Stimulated activated CD4-positive, alpha-beta T cell treated with anti-CD3 and anti-CD28 coated beads, Interleukin-4, amount 100 ng/mL, for 24 hours (primary cell): Measurements from ENCODE around the gene NIN.

Source experiments
- DNase-seq: peaks from one replicate; pipeline ENCODE4 v3.0.0-alpha.2; 2020

The NIN gene

DNA sequence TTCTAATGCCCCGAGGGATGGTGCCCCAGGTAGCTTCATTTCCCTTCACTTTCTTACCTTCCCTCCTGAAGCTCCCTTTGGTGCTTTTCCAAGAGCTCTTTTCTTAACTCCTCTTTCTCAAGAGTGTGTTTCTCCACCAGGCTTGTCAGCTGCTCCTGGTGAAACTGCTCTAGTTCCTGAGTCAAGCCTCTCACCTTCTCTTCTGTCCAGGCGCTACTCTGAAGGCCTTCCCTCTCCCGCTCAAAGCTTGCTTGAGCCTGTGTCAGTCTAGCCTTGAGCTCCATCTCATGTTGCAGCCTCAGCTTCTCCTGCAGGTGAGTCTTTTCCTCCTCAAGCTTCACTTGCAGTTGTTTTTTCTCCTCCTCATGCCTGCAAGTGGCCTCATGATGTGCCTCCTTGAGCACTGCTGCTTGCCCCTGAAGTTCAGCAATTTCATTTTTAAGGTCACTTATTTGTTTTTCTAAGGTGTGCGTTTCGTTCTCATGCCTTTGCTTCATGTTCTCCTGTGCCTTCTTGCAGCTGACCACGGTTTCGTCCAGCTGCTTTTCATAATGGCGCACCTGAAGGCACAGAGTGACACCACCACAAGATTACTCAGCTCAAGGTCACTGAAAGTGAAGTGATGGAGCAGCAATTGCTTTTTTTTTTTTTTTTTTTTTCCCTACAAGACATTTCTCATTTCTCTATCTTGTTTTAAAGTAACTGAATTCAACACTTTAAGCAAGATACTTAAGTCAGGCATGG lies 71.0 kb downstream of the NIN start:
- DNase-seq: no peak

DNA sequence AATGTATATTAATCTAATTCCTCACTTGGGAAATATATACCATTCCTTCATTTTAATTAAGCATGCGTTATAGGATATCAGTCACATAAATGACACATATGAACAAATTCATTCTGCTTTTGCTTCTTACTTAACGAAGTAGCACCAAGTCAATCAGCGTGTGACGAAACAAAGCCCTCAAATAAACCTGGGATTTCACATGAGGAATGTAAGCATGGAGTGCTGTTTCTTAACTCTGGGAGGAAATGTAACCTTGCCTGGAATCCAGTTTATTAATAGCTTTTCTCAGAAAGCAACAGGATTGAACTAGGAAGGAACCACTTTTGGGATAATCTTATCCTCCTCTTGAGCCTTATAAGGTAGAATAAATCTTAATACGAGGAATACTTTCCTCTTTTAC lies 72.0 kb downstream of the NIN start:
- DNase-seq: no peak

- no peak for DNase-seq
These were observed 72.7 kb downstream of the NIN start for GRCh38 chr14:50758305-50758704.

- no peak for DNase-seq
These were observed 73.3 kb downstream of the NIN start for GRCh38 chr14:50757702-50758101.

DNA sequence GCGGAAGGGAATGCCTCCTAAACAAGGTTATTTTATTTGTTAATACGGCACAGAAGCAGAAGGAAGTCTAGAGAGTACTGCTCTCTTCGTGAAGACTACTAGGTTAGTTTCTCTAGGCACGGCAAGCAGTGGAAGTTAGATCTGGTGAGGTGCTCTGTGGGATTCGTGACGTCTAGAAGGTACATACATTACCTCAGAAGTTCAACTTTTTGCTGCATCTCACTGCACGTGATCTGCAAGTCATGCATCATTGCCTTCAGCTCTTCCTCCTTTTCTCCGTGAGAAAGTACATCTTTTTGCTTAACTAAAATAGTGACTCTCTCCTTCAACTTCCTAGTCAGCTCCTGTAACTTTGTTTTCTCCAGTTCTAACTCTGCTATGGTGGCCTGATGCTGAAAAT lies 74.7 kb downstream of the NIN start:
- DNase-seq: no peak

- no peak for DNase-seq
These were observed 80.6 kb downstream of the NIN start for GRCh38 chr14:50750323-50750722.

- DNase-seq: no peak
These were observed 85.4 kb downstream of the NIN start for GRCh38 chr14:50745401-50746058.

DNA sequence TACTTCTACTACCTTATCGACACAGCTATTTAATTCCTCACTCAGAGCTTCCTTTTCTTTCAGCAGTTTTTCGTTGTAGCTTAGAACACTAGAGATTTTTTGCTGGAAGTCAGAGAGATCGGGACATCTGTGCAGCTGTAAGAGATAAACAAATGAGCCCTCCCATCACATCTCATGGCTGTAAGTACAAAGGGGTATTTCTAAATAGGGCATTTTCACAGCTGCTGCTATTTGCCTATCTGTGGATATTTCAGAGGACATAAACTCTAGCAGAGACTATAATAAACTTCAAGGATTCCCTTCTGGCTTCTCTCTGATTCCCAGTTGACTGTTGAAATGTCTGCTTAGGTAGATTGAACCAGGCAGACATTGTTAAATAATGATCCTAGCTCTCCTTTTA lies 86.7 kb downstream of the NIN start:
- no peak for DNase-seq

DNA sequence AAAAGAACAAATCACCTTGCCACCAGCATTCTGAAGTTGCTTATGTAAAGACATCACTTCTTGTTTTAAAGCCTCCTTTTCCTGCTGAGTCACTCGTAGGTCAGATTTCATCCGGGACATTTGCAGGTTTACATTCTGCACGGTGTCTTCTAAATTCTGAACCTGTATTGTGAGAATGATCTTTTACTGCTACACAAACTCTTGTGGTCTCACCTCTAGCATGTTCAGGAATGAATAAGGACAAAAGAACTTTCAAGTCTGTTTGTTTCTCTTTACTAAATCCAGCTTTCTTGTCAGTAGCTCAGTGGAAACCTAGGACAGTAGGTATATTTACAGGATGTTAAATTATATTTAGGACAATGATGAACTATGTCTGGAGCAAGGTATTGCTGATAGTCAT lies 89.4 kb downstream of the NIN start:
- no peak for DNase-seq

- DNase-seq: no peak
These were observed 90.1 kb downstream of the NIN start for GRCh38 chr14:50740856-50741255.

- no peak for DNase-seq
These were observed 91.8 kb downstream of the NIN start for GRCh38 chr14:50739186-50739585.

GRCh38 chr14:50736932-50737419 lies 94.0 kb downstream of the NIN start:
- DNase-seq: peak; percentile 58

GRCh38 chr14:50734950-50735695 lies 95.8 kb downstream of the NIN start:
- DNase-seq: no peak

- DNase-seq: no peak
These were observed 97.5 kb downstream of the NIN start for GRCh38 chr14:50733494-50733893.

- DNase-seq: no peak
These were observed 102.1 kb downstream of the NIN start for GRCh38 chr14:50728836-50729235.

DNA sequence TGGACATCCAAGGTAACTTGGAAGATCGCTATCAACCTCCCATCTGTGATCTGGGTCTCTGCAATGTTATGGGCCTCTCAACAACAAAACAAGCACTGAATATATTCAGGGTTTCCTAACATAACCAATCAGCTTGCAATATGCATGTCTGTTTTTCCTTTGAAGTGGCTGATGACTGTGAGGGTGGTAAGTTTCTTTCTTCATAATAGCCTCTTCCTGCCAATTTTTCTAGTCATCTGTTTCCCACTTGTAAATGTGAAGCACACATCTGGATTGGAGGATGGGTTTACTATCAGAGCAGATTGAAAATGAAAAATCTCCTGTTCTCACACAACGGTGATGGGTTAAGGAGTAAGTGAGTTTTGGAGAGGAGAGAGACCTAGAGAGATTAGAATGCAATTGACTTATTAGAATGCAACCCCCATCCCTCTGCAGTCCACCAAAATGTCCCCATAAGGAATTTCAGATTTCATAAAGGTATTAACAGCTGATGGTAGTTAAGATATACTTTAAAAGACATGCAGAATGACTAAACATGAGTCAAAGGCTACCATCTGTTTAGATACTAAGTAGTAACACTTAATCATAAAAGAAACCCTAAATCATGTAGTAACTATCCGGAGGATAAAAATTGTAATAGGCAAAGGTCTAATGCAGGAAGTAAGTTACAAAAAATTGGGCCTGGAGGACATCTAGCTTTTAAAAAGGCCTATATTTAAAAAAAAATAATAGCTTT lies 104.4 kb downstream of the NIN start:
- DNase-seq: peak; percentile 43

DNA sequence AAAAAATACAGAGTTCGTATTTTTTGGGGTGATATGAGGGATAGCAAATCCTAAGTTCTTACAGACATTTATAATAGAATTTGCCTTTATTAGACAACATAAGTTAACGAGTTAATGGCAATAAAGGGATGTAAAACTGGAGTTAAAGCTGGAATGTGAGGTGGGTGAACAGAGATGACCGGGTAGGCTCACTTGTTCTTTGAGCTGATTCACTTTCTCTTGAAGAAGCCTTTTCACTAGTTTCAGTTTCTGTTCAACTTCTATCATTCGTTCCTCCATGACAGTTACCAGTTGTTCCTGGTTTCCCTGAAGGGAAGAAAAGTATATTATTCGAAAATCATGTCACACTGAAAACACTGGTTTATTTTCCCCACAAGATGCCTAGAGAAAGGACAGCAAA lies 105.2 kb downstream of the NIN start:
- DNase-seq: no peak

DNA sequence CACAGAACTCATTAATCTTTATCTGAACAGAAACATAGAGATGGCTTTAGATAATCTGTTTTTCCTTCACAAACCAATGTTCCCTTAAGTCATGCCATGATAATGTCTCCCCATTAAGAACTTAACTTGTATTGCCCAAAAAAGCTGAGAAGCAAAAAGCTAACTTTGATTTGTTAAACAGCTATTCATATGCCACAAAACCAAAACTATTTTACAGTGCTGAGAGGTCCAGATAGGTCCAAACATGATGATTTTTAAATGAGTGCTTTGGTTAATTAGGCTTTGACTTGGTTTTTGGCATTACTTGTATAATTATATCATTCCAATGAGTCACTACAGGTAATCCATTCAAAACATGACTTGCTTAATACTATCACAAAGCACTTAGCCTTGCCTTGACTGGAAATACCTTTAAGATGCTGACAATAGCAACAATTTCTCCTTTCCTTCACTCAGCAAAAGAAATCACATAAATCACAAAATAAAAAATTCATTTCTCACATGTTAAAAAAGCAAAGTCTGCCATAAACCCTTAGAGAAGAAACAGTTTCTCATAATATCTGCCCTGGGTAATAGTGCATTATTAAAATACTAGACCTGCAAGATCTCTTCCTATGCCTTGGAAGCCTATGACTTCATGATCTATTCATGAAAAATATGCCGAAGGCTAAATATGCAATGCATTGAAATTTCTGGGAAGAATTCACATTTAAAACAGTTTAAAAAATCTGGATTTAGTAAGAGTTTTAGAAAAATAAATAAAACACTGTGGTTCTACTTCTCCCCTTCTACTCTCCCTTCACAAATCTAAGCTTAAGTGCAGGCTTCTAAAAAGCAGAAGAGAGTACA lies 110.8 kb downstream of the NIN start:
- DNase-seq: no peak

DNA sequence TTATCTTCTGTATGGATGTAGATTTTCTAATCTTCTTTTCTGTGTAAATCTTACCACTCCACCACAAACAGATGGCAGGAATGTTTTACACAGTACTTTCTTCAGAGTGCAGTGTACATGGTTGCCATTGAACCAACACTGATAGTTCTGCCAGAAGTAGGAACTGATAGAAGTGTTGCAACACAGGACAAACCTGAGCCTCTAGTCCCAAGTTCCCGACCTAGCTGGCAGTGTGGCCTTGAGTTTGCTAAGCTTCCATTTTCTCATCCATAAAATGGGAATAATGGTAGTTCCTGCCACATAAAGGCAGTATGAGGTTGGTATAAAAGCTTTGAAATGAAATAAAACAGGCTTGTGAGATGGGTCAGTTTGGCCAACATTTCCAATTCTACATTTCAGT lies 112.0 kb downstream of the NIN start:
- DNase-seq: no peak

GRCh38 chr14:50717811-50718210 lies 113.2 kb downstream of the NIN start:
- DNase-seq: no peak

GRCh38 chr14:50714450-50715073 lies 116.4 kb downstream of the NIN start:
- no peak for DNase-seq

GRCh38 chr14:50711043-50711442 lies 119.9 kb downstream of the NIN start:
- DNase-seq: no peak
